LHCN-M2 (cell line): ENCODE measurements around the gene CLNK. TPM values are rescaled to one million over a fixed set of nuclear protein-coding genes. Genes with fewer than 3 reads are reported as not detected.

Experiments used
- DNase-seq: peaks from one replicate; pipeline ENCODE4 v3.0.0-alpha.2; 2012; ENCODE audit warnings: low read depth
- total RNA-seq: library from RNA; depleted of rRNA; stranded (reverse); fragments of >200 nt; gene quantifications from 2 replicates; pipeline ENCODE4 v1.2.3, GENCODE V29; 2014

The CLNK gene
- total RNA-seq, 1 experiment from 2014 or later: not detected

DNA sequence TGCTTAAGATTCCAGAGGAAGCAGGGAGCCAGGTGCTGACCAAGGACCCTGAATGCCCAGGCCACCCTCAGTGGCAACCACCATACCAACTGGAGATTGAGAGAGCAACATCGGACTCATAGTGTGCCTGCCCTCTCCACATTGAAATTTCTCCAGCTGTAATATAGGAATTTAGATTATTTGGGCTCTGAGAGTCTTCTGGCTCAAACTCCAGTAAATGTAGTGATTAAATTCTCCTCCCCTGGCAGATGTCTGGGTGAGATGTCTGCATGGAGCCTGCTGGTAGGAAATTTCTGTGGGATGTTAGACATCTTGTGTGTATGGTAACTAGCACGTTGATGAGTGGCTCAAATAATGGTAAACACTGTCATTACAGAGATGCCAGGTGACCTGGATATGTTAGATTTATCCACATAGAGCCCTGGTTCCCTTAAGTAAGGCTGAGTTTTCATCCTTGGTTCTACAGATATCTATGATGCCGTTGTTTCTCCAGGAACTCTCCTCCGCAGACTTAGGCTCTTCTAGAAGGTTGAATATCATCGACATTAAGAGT lies 70.6 kb downstream of the CLNK start:
- no peak for DNase-seq

GRCh38 chr4:10612476-10612875 lies 72.1 kb downstream of the CLNK start:
- DNase-seq: no peak

- peak; percentile 93 for DNase-seq
These were observed 72.9 kb downstream of the CLNK start for GRCh38 chr4:10611673-10612072.

GRCh38 chr4:10608501-10609219 lies 75.9 kb downstream of the CLNK start:
- no peak for DNase-seq

DNA sequence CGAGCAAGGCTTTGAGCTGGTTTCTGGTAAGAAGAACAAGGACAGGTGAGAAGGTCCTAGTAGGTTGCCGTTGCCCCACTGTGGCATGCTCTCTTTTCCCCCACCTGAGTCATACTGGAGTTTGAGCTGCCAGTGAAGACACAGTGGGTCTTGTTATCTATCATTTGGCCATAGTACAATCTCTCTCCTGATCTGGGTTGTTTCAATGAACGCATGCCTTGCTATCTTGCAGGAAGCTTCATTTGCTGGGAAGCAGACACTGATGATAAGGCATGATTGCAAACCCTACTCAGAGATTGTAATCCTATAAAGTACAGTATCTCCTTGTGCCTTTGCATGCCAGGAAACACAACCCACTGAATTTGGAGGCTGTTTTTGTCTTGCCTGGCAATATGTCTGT lies 77.4 kb downstream of the CLNK start:
- DNase-seq: no peak

- peak; percentile 27 for DNase-seq
These were observed 77.9 kb downstream of the CLNK start for GRCh38 chr4:10606483-10607155.

DNA sequence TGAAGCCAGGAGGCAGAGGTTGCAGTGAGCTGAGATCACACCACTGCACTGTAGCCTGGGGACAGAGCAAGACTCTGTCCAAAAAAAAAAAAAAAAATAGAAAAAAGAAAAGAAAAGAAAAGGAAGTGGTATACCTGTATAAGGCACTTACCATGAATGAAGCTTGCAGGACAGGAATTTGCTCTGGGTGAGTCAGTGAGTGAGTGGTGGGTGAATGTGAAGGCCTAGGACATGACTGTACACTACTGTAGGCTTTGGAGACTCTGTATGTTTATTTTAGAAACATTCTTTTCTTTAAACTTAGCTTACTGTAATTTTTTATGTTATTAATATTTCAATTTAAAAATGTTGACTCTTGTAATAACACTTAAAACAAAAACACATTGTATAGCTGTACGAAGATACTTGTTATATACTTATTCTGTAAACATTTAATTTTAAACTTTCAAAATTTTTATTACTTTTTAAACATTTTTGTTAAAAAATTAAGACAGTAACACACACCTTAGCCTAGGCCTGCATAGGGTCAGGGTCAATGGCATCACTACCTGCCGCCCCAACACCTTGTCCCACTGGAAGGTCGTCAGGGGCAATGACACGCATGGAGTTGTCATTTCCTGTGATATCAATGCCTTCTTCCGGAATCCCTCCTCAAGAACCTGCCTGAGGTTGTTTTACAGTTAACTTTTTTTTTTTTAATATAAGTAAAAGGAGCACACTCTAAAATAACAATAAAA lies 78.7 kb downstream of the CLNK start:
- DNase-seq: peak; percentile 72

- DNase-seq: no peak
These were observed 79.5 kb downstream of the CLNK start for GRCh38 chr4:10605031-10605430.

DNA sequence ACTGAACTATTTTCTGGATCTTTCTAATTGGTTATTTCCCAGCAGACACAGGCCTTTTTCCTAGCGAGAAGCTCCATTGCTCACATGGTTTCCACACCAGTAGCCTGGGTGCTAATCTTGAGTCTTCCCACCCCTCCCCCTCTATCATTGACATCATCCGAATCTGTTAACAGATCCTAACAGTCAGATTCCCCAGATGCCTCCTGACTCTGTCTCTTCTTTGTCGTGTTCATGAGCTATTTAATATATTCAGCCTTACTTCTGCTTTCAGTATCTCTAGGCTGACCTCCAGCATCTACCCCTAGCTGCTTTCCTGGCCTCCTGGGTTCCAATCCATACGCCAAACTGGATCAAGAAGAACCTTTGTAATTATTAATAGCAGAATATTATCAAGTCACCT lies 85.0 kb downstream of the CLNK start:
- DNase-seq: no peak

GRCh38 chr4:10598829-10599228 lies 85.7 kb downstream of the CLNK start:
- DNase-seq: no peak

- DNase-seq: peak; percentile 46
These were observed 87.8 kb downstream of the CLNK start for GRCh38 chr4:10596586-10597290.

- DNase-seq: no peak
These were observed 91.4 kb downstream of the CLNK start for GRCh38 chr4:10593130-10593529.

DNA sequence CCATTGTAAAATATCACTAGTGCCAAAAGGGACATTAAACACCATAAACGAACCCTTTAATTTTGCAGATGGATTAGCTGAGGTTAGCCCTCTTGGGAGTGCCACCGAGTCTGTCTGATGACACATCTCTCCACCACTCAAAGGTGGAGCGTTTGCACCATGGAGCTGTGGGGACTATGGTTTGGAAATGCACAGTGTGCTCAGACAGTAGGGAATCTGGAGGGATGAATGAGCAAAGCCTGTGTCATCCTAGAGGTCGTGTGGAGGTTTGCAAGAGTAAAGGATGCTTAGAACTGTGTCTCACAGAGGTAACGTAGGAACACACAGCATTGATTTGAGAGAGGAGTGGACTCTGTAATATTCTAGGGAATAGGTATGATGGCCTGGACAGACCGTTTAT lies 93.7 kb downstream of the CLNK start:
- DNase-seq: peak; percentile 79

- no peak for DNase-seq
These were observed 94.8 kb downstream of the CLNK start for GRCh38 chr4:10589799-10590198.

DNA sequence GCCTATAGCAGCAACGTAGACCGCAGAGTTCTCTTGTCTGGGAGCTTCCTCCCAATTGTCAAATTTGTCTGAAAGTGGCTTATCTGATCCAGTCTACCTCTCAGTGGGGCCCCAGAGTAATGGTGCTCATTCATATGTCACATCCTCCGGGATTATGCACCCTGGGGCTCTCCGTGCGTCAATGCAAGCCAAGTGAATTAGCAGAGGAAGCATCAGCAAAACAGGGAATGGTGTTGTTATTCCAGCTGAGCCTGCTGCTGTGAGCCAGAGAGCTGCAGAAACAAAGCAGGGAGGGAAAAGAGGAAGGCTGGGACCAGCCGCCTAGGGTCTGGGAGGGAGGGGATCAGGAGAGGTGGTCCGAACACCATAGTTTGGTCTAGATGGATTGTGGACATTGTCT lies 95.2 kb downstream of the CLNK start:
- DNase-seq: no peak

DNA sequence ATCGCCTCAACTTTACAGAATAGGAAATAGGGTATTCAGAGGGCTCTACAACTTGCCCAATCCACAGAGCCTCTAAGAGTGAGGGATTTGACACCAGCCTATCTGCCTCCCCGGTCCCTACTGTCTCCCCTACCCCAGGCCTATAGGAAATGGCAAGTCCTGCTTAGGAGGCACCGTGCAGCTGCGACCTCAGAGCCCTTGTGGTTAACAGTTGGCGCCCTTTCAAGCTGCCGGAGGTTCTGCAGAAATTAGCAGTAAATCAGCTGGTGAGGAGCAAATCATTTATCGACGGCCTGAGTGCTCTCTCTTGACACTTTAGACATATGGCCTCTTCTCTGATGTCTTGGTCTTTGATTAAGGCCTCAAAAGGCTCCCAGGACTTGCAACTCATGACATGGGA lies 96.9 kb downstream of the CLNK start:
- DNase-seq: peak; percentile 41

- DNase-seq: no peak
These were observed 97.3 kb downstream of the CLNK start for GRCh38 chr4:10587296-10587695.

- peak; percentile 85 for DNase-seq
These were observed 100.5 kb downstream of the CLNK start for GRCh38 chr4:10584042-10584441.

- DNase-seq: no peak
These were observed 101.6 kb downstream of the CLNK start for GRCh38 chr4:10582951-10583350.

- DNase-seq: peak; percentile 57
These were observed 102.4 kb downstream of the CLNK start for GRCh38 chr4:10582059-10582686.

GRCh38 chr4:10581022-10581421 lies 103.5 kb downstream of the CLNK start:
- DNase-seq: no peak
